IMR-90 (cell line): Measurements from ENCODE around the gene BRD4. TPM values are rescaled to one million over a fixed set of nuclear protein-coding genes. Genes with fewer than 3 reads are reported as not detected.
A peak's percentile ranks its signal among the peaks of the same experiment; 100 is the strongest.

Experiments
- ATAC-seq: fragments of 200-7000 bp; cut with Tn5 transposase; 2 replicates; pipeline ENCODE4 v1.9.1; 2020; ENCODE audit warnings: low read depth, mild to moderate bottlenecking, moderate library complexity
- BruUV-seq: library from RNA; stranded (reverse); fragments of 400-500 nt; replicated peaks from 2 replicates; lab custom pipeline; 2021; lab: Mats Ljungman, UMichigan
- CTCF ChIA-PET: fragments of 300-600 bp; formaldehyde crosslinking; extraction: SDS; loops from one replicate; lab custom pipeline; 2021; ENCODE audit warnings: antibody characterized with exemption; lab: Yijun Ruan, JAX
- POLR2A ChIA-PET: fragments of 300-600 bp; sonication (Branson Sonifier 250); formaldehyde crosslinking; loops from one replicate; lab custom pipeline; 2022; ENCODE audit warnings: antibody characterized with exemption; ENCODE audit not compliant: unreplicated experiment; lab: Charles Lee
- DNase-seq: peaks from one replicate; pipeline ENCODE4 v3.0.0; 2013
- H2AFZ ChIP-seq: replicated peaks from 2 replicates; pipeline ENCODE3; 2013; ENCODE audit warnings: low read length, mild to moderate bottlenecking; ENCODE audit not compliant: poor library complexity
- H2AK5ac ChIP-seq: 2 replicates; pipeline ENCODE4 v1.6.1; 2013; ENCODE audit warnings: low read depth, low read length, inconsistent platforms
- H2AK9ac ChIP-seq: replicated peaks from 2 replicates; pipeline ENCODE3; 2013; ENCODE audit warnings: mild to moderate bottlenecking, low read depth, low read length, moderate library complexity; ENCODE audit not compliant: poor library complexity
- H2BK120ac ChIP-seq: 2 replicates; pipeline ENCODE4 v1.6.1; 2013; ENCODE audit warnings: low read depth, low read length, inconsistent platforms
- H2BK15ac ChIP-seq: 3 replicates; pipeline ENCODE4 v1.6.1; 2013; ENCODE audit warnings: low read depth, low read length, inconsistent platforms
- H2BK20ac ChIP-seq: 2 replicates; pipeline ENCODE4 v1.6.1; 2013; ENCODE audit warnings: low read depth, mild to moderate bottlenecking, inconsistent platforms, low read length, moderate library complexity
- H2BK5ac ChIP-seq: 2 replicates; pipeline ENCODE4 v1.6.1; 2013; ENCODE audit warnings: mild to moderate bottlenecking, low read depth, low read length, inconsistent platforms; ENCODE audit not compliant: poor library complexity, severe bottlenecking
- H3K14ac ChIP-seq: replicated peaks from 2 replicates; pipeline ENCODE4 v1.6.1; 2013; ENCODE audit warnings: low read depth, low read length, inconsistent platforms
- H3K18ac ChIP-seq: 2 replicates; pipeline ENCODE4 v1.6.1; 2013; ENCODE audit warnings: low read depth, low read length, control low read depth
- H3K23ac ChIP-seq: 2 replicates; pipeline ENCODE4 v1.6.1; 2013; ENCODE audit warnings: low read depth, low read length, inconsistent platforms
- H3K27ac ChIP-seq: 2 replicates; pipeline ENCODE4 v1.5.1; 2013; ENCODE audit warnings: mild to moderate bottlenecking, control low read depth, low read length; ENCODE audit not compliant: insufficient read depth
- H3K27me3 ChIP-seq: 2 replicates; pipeline ENCODE4 v1.6.1; 2013; ENCODE audit warnings: low read length; ENCODE audit not compliant: control insufficient read depth, insufficient read depth
- H3K36me3 ChIP-seq: 2 replicates; pipeline ENCODE4 v1.6.1; 2013; ENCODE audit warnings: low read length, mixed read lengths; ENCODE audit not compliant: control insufficient read depth, insufficient read depth
- H3K4ac ChIP-seq: 2 replicates; pipeline ENCODE4 v1.6.1; 2013; ENCODE audit warnings: low read depth, low read length, inconsistent platforms
- H3K4me1 ChIP-seq: 2 replicates; pipeline ENCODE4 v1.6.1; 2013; ENCODE audit warnings: low read length, mixed read lengths; ENCODE audit not compliant: control insufficient read depth, insufficient read depth
- H3K4me2 ChIP-seq: 2 replicates; pipeline ENCODE4 v1.6.1; 2013; ENCODE audit warnings: low read depth, mild to moderate bottlenecking, control low read depth, low read length, moderate library complexity
- H3K4me3 ChIP-seq: 2 replicates; pipeline ENCODE4 v1.5.1; 2013; ENCODE audit warnings: low read depth, mild to moderate bottlenecking, control low read depth, low read length, moderate library complexity; ENCODE audit not compliant: insufficient read depth
- H3K56ac ChIP-seq: 2 replicates; pipeline ENCODE4 v1.6.1; 2013; ENCODE audit warnings: low read length, inconsistent platforms; ENCODE audit not compliant: insufficient read depth; ENCODE audit errors: extremely low read depth
- H3K79me1 ChIP-seq, 2 experiments: 2 replicates each; pipeline ENCODE4 v1.6.1; 2013; ENCODE audit warnings: low read length in 2 of 2, inconsistent platforms in 1 of 2, low read depth in 1 of 2
- H3K9ac ChIP-seq: 2 replicates; pipeline ENCODE4 v1.6.1; 2013; ENCODE audit warnings: low read depth, low read length, control low read depth
- H3K9me1 ChIP-seq: 2 replicates; pipeline ENCODE4 v1.6.1; 2013; ENCODE audit warnings: low read length, inconsistent platforms; ENCODE audit not compliant: insufficient read depth
- H3K9me3 ChIP-seq: 2 replicates; pipeline ENCODE4 v1.6.1; 2013; ENCODE audit warnings: low read length; ENCODE audit not compliant: control insufficient read depth, insufficient read depth
- H4K20me1 ChIP-seq: 2 replicates; pipeline ENCODE4 v1.6.1; 2013; ENCODE audit warnings: low read length, inconsistent platforms; ENCODE audit not compliant: insufficient read depth
- H4K5ac ChIP-seq: 2 replicates; pipeline ENCODE4 v1.6.1; 2013; ENCODE audit warnings: mild to moderate bottlenecking, low read depth, low read length, control low read depth
- H4K8ac ChIP-seq, 2 experiments: 2 replicates each; pipeline ENCODE4 v1.6.1; 2013; ENCODE audit warnings: low read depth in 2 of 2, low read length in 2 of 2, control low read depth in 1 of 2, inconsistent platforms in 1 of 2
- H4K91ac ChIP-seq: 2 replicates; pipeline ENCODE4 v1.6.1; 2013; ENCODE audit warnings: low read depth, low read length, inconsistent platforms; ENCODE audit not compliant: insufficient read depth
- MAFK ChIP-seq: IDR thresholded peaks from 2 replicates; pipeline ENCODE4 v1.6.1; 2012; ENCODE audit warnings: low read depth, low read length, improper control_type of control experiment
- RCOR1 ChIP-seq: IDR thresholded peaks from 2 replicates; pipeline ENCODE4 v1.6.1; 2012; ENCODE audit warnings: mild to moderate bottlenecking, low read length, improper control_type of control experiment; ENCODE audit not compliant: insufficient replicate concordance
- WGBS, 2 experiments: methylation state at CpG; one replicate each; pipeline versions ENCODE4 v1.1.5 to v1.1.7; 2013; ENCODE audit warnings: missing lambda C conversion rate in 2 of 2; ENCODE audit not compliant: insufficient read length in 1 of 2; ENCODE audit errors: extremely low coverage in 2 of 2; 5-methylcytosine and 5-hydroxymethylcytosine counted together
- dilution Hi-C: fragments of 300-500 bp; cut with HindIII; formaldehyde crosslinking; loops from one replicate; pipeline ENCODE4 v1.14.3; 2018; ENCODE audit warnings: low sequenced_read_pairs; ENCODE audit not compliant: unreplicated experiment
- in situ Hi-C: fragments of 300-500 bp; cut with MboI; formaldehyde crosslinking; loops from 3 replicates; pipeline ENCODE4 v1.14.3; 2019; ENCODE audit warnings: low sequenced_read_pairs, inconsistent platforms, mixed read lengths
- intact Hi-C: fragments of 100-400 bp; cut with micrococcal nuclease; formaldehyde crosslinking; loops from 2 replicates; pipeline ENCODE4 v1.10.0; 2022
- polyA plus RNA-seq, 3 experiments: library from polyadenylated mRNA; depleted of rRNA; stranded (reverse); fragments of >200 nt; gene quantifications; 2 replicates each; pipeline ENCODE4 v1.2.3, GENCODE V29; 2012; ENCODE audit warnings: low replicate concordance in 1 of 3
- total RNA-seq: library from RNA; depleted of rRNA; stranded (reverse); fragments of >200 nt; gene quantifications from 2 replicates; pipeline ENCODE4 v1.2.3, GENCODE V29; 2012

Gene BRD4
- total and polyA plus RNA-seq, 2 of the 4 experiments (the other 2 are of a cell fraction): 7.0 to 21.1 TPM

DNA sequence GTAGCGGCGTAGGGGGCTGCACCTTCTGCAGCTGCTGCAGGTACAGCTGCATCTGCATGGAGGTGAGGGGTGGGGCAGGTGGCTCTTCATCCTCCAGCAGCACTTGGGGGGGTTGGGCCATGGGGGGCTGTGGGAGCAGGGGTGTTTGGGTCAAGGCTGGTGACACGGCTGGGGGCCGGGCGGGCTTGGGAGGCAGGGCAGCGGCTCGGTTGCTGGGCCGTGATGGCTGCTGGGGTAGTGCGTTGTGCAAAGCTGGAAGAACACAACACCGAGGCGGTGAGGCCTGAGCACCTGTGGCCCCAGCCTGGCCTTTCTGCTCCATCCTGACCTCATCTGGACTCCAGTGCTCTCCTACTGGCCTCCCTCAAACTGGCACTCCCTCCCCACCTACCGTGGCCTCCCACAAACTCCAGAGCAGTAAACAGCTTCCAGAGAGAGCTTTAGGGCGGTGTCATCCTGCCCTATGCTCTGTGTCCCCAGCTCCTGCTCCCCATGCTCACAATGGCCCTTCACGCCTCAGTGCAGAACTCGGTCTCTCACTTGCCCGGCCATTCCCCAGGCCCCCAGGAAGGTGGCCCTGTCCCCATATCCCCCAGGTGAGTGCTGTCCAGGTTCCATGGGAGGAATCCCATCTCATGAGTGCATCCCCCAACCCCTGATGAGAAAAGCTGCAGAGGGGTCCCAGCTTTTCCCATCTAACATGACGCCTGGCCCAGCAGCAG, 88.9 kb downstream of the BRD4 start:
- ATAC-seq (no peak), DNase-seq (no peak)
- Histone ChIP-seq H3K14ac (no peak overlapping the region), H4K91ac (no peak overlapping the region), H3K18ac (no peak overlapping the region), H2AK5ac (0 out of 2 replicates have a peak overlapping the region, but pooled peaks have one; percentile 40), H2BK15ac (no peak overlapping the region), H3K27me3 (no peaks in the 10 kb centered on the region), H4K8ac (no peak overlapping the region), H3K4me1 (peaks cover 13% of the 10 kb centered on the region), H3K56ac (no peak overlapping the region), H3K4me3 (no peak overlapping the region), H2BK5ac (no peak overlapping the region), H3K4me2 (no peak overlapping the region), H3K79me1 (peaks cover 36 to 79% of the 10 kb centered on the region in 2 experiments), H3K27ac (no peak overlapping the region), H3K23ac (no peak overlapping the region), H2BK20ac (no peak overlapping the region), H3K9me1 (peaks cover 9% of the 10 kb centered on the region), H3K36me3 (peaks cover 75% of the 10 kb centered on the region), H2AFZ (no peak overlapping the region), H2AK9ac (no peak overlapping the region), H3K9ac (no peak overlapping the region), H4K20me1 (peaks cover 34% of the 10 kb centered on the region), H2BK120ac (no peak overlapping the region), H4K5ac (no peak overlapping the region), H3K4ac (no peak overlapping the region), H3K9me3 (no peaks in the 10 kb centered on the region)
- WGBS, 2 experiments: 91% methylated on average over 14 of the region's 17 CpGs; no CpG with 5 or more reads in 1 of the 2 experiments
- POLR2A ChIA-PET: no interaction called here
- dilution Hi-C loops: no loop called here
- in situ Hi-C loops: no loop called here
- no peak for TF ChIP-seq RCOR1
- no peak for TF ChIP-seq MAFK
- no TSS peak for BruUV-seq
- CTCF ChIA-PET: interaction anchor here (0.6 kb wide), 1 partner anchor 767 kb away, joined by 5 read pairs; no protein-coding TSS in a partner anchor
- intact Hi-C loops: no loop called here
